CD14-positive monocyte (primary cell): ENCODE data around the gene PPP2R3A. TPM values are rescaled to one million over a fixed set of nuclear protein-coding genes. Genes with fewer than 3 reads are reported as not detected.

Source experiments
- DNase-seq, 3 donors: peaks; one replicate each; pipeline ENCODE4 v3.0.0-alpha.2; 2011 to 2022
- H2AFZ ChIP-seq: 2 replicates; pipeline ENCODE4 v1.6.0; 2012; ENCODE audit warnings: mild to moderate bottlenecking, low read depth, low read length, inconsistent platforms; ENCODE audit not compliant: insufficient read depth, poor library complexity, severe bottlenecking
- H3K27ac ChIP-seq, 2 donors: 1 replicate in 1 of 2; 2 replicates in 1 of 2; pipeline ENCODE4 v1.5.1; 2012 to 2013; ENCODE audit warnings: low read length in 2 of 2, control low read depth in 1 of 2, inconsistent platforms in 1 of 2, low read depth in 1 of 2, mild to moderate bottlenecking in 1 of 2
- H3K27me3 ChIP-seq, 2 donors: one replicate each; pipeline versions ENCODE4 v1.6.0 to v1.6.1; 2011 to 2013; ENCODE audit warnings: low read length in 2 of 2; ENCODE audit not compliant: control insufficient read depth in 2 of 2, insufficient read depth in 2 of 2
- H3K36me3 ChIP-seq, 2 donors: replicated peaks in 1 of 2; 1 replicate in 1 of 2; 2 replicates in 1 of 2; pipeline versions ENCODE4 v1.5.1 to v1.6.1; 2012 to 2013; ENCODE audit warnings: low read length in 2 of 2, control low read depth in 1 of 2, inconsistent platforms in 1 of 2, mild to moderate bottlenecking in 1 of 2; ENCODE audit not compliant: insufficient read depth in 2 of 2, control insufficient read depth in 1 of 2
- H3K4me1 ChIP-seq, 2 donors: 1 replicate in 1 of 2; 2 replicates in 1 of 2; pipeline versions ENCODE4 v1.5.1 to v1.6.1; 2012 to 2013; ENCODE audit warnings: low read length in 2 of 2, control low read depth in 1 of 2, inconsistent platforms in 1 of 2, mild to moderate bottlenecking in 1 of 2, moderate library complexity in 1 of 2; ENCODE audit not compliant: insufficient read depth in 2 of 2, control insufficient read depth in 1 of 2
- H3K4me2 ChIP-seq: replicated peaks from 2 replicates; pipeline ENCODE3; 2012; ENCODE audit warnings: low read length, moderate library complexity, mild to moderate bottlenecking; ENCODE audit not compliant: poor library complexity, severe bottlenecking; ENCODE audit errors: extremely low read depth
- H3K4me3 ChIP-seq, 3 experiments: fragments of 200-600 bp in 1 of 3; sonication (generic) in 1 of 3; replicated peaks in 1 of 3; 1 replicate in 2 of 3; 2 replicates in 1 of 3; pipeline ENCODE4 v1.5.1; 2011 to 2013; ENCODE audit warnings: low read length in 3 of 3, mild to moderate bottlenecking in 3 of 3, control low read depth in 2 of 3, low read depth in 2 of 3, inconsistent platforms in 1 of 3, moderate library complexity in 1 of 3
- H3K79me2 ChIP-seq: 2 replicates; pipeline ENCODE4 v1.6.0; 2012; ENCODE audit warnings: mild to moderate bottlenecking, control low read depth, inconsistent platforms, low read length, moderate library complexity; ENCODE audit not compliant: insufficient read depth
- H3K9ac ChIP-seq: 2 replicates; pipeline ENCODE4 v1.6.0; 2017; ENCODE audit warnings: low read length, mild to moderate bottlenecking; ENCODE audit not compliant: insufficient read depth, poor library complexity, severe bottlenecking
- H3K9me3 ChIP-seq, 2 donors: replicated peaks in 1 of 2; 1 replicate in 1 of 2; 2 replicates in 1 of 2; pipeline versions ENCODE4 v1.5.1 to v1.6.1; 2012 to 2013; ENCODE audit warnings: low read length in 2 of 2, control low read depth in 1 of 2; ENCODE audit not compliant: control insufficient read depth in 1 of 2, insufficient read depth in 1 of 2
- H4K20me1 ChIP-seq: 2 replicates; pipeline ENCODE4 v1.6.0; 2012; ENCODE audit warnings: mild to moderate bottlenecking, low read length, control low read depth, moderate library complexity; ENCODE audit not compliant: insufficient read depth
- H3K27ac Mint-ChIP-seq, 7 donors: one replicate each; pipeline ENCODE4 v1.8.0; 2020; ENCODE audit warnings: mild to moderate bottlenecking in 7 of 7, mixed read lengths in 7 of 7, moderate library complexity in 6 of 7, inconsistent platforms in 2 of 7
- H3K27me3 Mint-ChIP-seq, 3 donors: one replicate each; pipeline ENCODE4 v1.8.0; 2021 to 2022; ENCODE audit warnings: low read depth in 3 of 3, mild to moderate bottlenecking in 3 of 3, mixed read lengths in 3 of 3, moderate library complexity in 3 of 3, inconsistent platforms in 1 of 3
- H3K36me3 Mint-ChIP-seq, 2 donors: one replicate each; pipeline ENCODE4 v1.8.0; 2020; ENCODE audit warnings: mixed read lengths in 2 of 2, inconsistent platforms in 1 of 2, mild to moderate bottlenecking in 1 of 2
- H3K4me1 Mint-ChIP-seq: one replicate; pipeline ENCODE4 v1.8.0; 2020; ENCODE audit warnings: mild to moderate bottlenecking, mixed read lengths
- H3K4me3 Mint-ChIP-seq, 2 donors: one replicate each; pipeline ENCODE4 v1.8.0; 2020; ENCODE audit warnings: mild to moderate bottlenecking in 2 of 2, mixed read lengths in 2 of 2, moderate library complexity in 1 of 2
- H3K9me3 Mint-ChIP-seq, 7 donors: one replicate each; pipeline ENCODE4 v1.8.0; 2020 to 2022; ENCODE audit warnings: mixed read lengths in 7 of 7, mild to moderate bottlenecking in 6 of 7, moderate library complexity in 6 of 7, inconsistent platforms in 2 of 7
- CTCF ChIP-seq: fragments of 200-600 bp; IDR thresholded peaks from one replicate; pipeline ENCODE4 v1.8.0; 2022; ENCODE audit warnings: antibody characterized with exemption, mild to moderate bottlenecking
- WGBS: methylation state at CpG from one replicate; pipeline ENCODE4 v1.1.5; 2013; ENCODE audit warnings: missing lambda C conversion rate; ENCODE audit not compliant: insufficient coverage; 5-methylcytosine and 5-hydroxymethylcytosine counted together
- intact Hi-C, 2 donors: fragments of 100-400 bp; cut with micrococcal nuclease; formaldehyde crosslinking; loops; one replicate each; pipeline versions ENCODE4 v1.15.0 to v1.15.1; 2023
- polyA plus RNA-seq, 3 donors: library from polyadenylated mRNA; depleted of rRNA in 1 of 3; unstranded in 2 of 3; stranded (reverse) in 1 of 3; fragments of 300-500 nt in 2 of 3; fragments of >200 nt in 1 of 3; fragmentation: Illumina TruSeq in 2 of 3; gene quantifications; 1 replicate in 2 of 3; 2 replicates in 1 of 3; pipeline ENCODE4 v1.2.3, GENCODE V29; 2012 to 2021

The PPP2R3A gene
- polyA plus RNA-seq, 3 donors: 0.09 to 0.15 (median 0.10) TPM

- 90% methylated on average over 2 of the region's 3 CpGs for WGBS
- H3K4me3 ChIP-seq: no peak overlapping the region
- Mint-ChIP-seq H3K27ac (no peak overlapping the region), H3K36me3 (no peaks in the 10 kb centered on the region), H3K27me3 (peaks cover 0 to 2% (median 0%) of the 10 kb centered on the region in 3 donors), H3K4me1 (no peaks in the 10 kb centered on the region), H3K9me3 (peaks cover 4 to 22% (median 8%) of the 10 kb centered on the region in 7 donors), H3K4me3 (no peak overlapping the region)
- no peak for DNase-seq
- H3K9me3 ChIP-seq: no peaks in the 10 kb centered on the region
- H3K79me2 ChIP-seq: no peaks in the 10 kb centered on the region
- TF ChIP-seq CTCF: no peak
- no peaks in the 10 kb centered on the region for H3K4me1 ChIP-seq
- H2AFZ ChIP-seq: no peak overlapping the region
- no peak overlapping the region for H3K9ac ChIP-seq
- H4K20me1 ChIP-seq: no peaks in the 10 kb centered on the region
- no peak overlapping the region for H3K27ac ChIP-seq
- H3K4me2 ChIP-seq: no peak overlapping the region
- H3K36me3 ChIP-seq: no peaks in the 10 kb centered on the region
- intact Hi-C loops: no loop called here
- H3K27me3 ChIP-seq: no peaks in the 10 kb centered on the region
Observed at GRCh38 chr3:136036306-136036705, 70.8 kb downstream of the PPP2R3A start.

DNA sequence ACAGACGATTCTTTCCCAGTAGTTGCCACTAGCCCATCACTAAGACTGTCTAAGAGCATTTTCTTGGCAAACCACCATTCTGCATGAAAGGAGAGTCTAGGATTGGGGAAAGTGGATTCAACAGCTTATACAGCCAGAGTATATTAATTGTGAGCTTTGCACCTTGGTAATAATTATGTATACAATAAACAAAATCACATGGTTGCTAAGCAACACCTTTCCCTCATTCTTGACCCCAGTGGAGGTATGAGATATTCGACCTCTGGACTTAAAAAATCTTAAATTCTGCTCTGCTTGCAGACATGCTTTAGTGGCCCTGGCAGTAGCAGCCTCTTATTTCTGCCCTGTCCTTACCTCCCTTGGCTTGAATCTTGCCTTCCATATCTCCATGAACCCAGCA is 73.1 kb downstream of the PPP2R3A start:
- no peaks in the 10 kb centered on the region for H3K36me3 Mint-ChIP-seq
- Histone ChIP-seq H2AFZ (no peak overlapping the region), H3K4me1 (no peaks in the 10 kb centered on the region), H3K9ac (no peak overlapping the region), H3K4me3 (no peak overlapping the region), H3K79me2 (no peaks in the 10 kb centered on the region), H3K36me3 (no peaks in the 10 kb centered on the region), H3K4me2 (no peak overlapping the region), H3K27ac (no peak overlapping the region), H3K9me3 (no peaks in the 10 kb centered on the region), H3K27me3 (no peaks in the 10 kb centered on the region), H4K20me1 (no peaks in the 10 kb centered on the region)
- H3K4me1 Mint-ChIP-seq: no peaks in the 10 kb centered on the region
- intact Hi-C loops: no loop called here
- no peak for TF ChIP-seq CTCF
- peaks cover 0 to 2% (median 0%) of the 10 kb centered on the region in 3 donors for H3K27me3 Mint-ChIP-seq
- WGBS: 83% methylated on average over 1 of the region's 2 CpGs
- H3K27ac Mint-ChIP-seq: no peak overlapping the region
- no peak overlapping the region for H3K4me3 Mint-ChIP-seq
- peaks cover 2 to 12% (median 4%) of the 10 kb centered on the region in 7 donors for H3K9me3 Mint-ChIP-seq
- no peak for DNase-seq
